GM21360 (cell line): ENCODE results near the gene PPCS.

Experiments
- ATAC-seq: cut with Tn5 transposase; IDR thresholded peaks from one replicate; pipeline ENCODE4 v1.9.1; 2021; ENCODE audit warnings: mild to moderate bottlenecking, moderate library complexity; ENCODE audit not compliant: unreplicated experiment

PPCS gene

DNA sequence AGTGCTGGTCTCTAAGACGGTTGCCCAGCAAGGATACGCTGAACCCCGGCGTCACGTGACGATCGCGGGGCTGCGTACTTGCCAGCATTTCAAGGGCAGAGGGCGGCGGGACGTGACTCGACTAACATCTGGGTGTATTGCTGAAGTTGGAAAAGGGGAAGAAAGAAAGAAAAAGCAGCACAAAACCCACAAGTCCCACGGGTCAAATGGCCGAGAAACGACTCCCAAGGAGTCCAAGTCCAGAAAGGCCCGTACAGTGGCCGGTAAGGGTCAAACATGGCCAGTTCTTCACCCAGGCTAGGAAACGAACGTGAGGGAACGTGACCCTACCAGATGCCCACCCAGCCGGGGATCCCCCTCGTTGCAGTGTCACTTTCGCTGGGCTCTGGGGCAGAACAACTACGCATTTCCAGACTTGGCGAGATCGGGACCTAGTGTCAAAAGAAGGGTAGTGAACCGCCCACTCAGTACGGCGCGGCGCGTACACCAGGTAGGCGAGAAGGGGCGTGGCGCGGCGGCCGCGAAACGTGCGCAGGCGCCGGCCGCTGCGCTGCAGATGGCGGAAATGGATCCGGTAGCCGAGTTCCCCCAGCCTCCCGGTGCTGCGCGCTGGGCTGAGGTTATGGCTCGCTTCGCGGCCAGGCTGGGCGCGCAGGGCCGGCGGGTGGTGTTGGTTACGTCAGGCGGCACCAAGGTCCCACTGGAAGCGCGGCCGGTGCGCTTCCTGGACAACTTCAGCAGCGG is at the start of gene PPCS, which contains the start of gene ZMYND12:
TSS of gene PPCS (plus strand) at position 534 of the 744 bp plus-strand sequence. CDS start at position 557, 23 bp downstream.
TSS of gene ZMYND12 (minus strand) at position 13 of the 744 bp plus-strand sequence. CDS start 25 bp downstream, outside the sequence.
- peak; percentile 80 for ATAC-seq

GRCh38 chr1:42414551-42415496 is 41.5 kb upstream of the PPCS start:
- no peak for ATAC-seq

DNA sequence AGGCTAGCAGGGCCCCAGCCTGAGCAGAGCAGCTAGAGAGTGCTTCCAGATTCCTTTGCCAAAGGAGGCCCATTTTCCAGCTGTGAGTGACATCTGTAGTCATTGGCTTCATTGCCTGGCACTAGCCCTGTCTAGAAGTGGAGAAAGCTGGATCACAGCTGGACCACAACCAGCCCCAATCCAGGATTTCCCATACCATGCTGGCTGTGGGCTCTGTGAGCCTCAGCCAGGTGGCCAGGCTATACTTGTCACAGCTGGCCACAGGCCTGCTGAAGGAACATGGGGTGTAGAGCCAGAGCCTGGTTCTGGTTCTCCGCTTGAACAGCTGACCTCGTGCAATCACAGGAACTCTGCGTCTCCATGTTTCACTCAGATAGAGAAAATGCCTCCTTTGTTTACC is 39.2 kb upstream of the PPCS start:
- ATAC-seq: no peak

GRCh38 chr1:42418516-42418915 is 37.8 kb upstream of the PPCS start:
- no peak for ATAC-seq

DNA sequence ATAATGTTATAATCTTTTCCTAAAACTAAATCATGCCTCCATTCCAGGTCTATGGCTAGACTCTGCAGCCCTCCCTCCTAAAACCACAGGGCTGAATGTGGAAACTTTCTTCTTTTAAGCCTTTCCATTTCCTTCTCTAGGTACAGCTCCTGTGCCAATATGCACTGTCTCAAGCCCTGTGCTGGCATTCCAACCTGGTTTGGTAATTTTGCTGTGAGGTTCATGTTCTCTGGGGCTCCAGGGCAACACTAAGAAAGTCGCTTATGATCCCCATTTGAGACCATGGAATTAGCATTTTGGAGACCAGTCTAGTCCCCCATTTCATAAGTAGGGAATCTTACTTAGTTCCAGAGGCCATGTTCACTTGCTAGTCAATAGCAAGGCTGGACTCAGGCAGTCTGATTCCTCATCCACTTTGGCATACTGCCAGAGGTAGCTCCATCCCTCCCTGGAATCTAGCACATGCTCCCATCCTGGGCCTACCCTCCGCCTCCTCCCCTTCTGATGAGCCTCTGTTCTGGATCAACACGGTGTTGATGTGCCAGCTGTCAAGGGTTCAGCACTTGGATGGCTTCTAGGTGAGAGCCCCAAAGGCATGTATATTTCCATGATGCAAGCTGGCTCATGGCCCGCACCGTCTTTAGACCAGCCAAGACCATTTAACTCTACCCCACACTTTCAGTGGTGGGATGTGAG is 37.1 kb upstream of the PPCS start:
- no peak for ATAC-seq

- no peak for ATAC-seq
Measured at GRCh38 chr1:42420121-42420520, 36.2 kb upstream of the PPCS start.

DNA sequence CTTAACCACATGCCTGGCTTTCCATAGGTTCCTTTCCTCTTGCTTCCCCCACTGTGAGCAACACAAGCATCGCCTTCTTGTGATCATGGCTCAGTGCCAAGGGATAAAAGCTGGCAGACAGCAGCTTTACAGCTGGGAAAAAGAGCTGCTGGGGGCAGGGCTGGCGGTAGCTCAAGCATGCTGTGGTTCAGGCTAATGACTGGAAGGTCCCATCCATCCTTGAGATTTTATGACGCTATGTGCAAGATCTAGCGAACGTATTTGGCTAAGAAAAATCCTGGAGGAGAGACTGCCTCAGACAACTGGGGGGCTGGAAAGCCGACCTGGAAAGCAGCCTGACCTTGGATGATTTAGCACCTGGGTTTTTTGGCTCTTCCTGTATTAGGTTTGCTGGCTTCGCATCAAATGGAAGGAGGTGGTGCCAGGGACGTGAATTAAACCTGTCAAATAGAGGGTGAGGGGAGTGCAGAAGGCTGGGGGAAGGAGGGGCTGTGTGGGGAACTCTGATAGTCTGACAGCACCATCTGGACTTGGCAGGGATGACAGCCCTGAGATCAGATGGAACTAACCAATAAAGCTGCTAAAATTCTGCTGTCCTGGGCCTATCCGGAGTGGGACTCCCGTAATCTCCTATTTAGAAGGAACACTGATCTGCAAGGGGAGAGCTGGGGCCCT is 35.3 kb upstream of the PPCS start:
- ATAC-seq: no peak

GRCh38 chr1:42422737-42423136 is 33.6 kb upstream of the PPCS start:
- ATAC-seq: no peak

DNA sequence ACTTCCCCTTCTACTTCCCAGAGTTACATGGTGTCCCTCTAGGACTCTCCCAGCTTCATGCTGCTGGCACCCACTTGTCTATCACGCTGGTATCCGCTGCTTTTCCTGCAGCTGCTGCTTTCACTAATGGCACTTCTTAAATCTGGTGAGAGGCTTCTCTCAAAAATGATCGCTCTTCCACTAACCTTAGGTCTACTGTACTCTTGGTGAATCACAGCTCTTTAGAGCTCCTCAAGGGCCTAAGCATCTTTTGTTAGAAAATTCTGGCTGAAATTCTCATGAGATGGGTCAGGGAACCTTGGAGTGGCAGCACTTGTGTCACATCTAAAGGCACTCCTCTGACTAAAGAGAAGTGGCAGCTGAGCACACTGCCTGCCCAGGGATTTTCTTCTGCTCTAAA is 32.7 kb upstream of the PPCS start:
- no peak for ATAC-seq

DNA sequence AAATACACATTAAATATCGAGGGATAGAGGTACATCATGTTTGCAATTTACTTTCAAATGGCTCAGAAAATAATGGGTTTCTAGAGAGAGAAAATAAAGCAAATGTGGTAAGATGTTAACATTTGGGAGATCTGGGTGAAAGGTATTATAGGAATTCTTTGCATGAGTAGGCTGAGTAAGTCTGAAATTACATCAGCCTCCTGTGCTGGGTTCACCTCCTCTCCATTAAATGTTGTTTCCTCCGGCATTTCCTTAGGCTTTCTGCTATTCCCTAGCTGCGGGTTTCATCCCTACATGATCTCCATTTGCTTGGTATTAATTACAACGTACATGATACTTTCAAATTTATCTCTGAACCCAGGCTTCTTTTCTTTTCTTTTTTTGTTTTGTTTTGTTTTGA is 32.1 kb upstream of the PPCS start:
- ATAC-seq: no peak

- no peak for ATAC-seq
Measured at GRCh38 chr1:42427240-42427639, 29.1 kb upstream of the PPCS start.

GRCh38 chr1:42429603-42430002 is 26.7 kb upstream of the PPCS start:
- ATAC-seq: no peak

DNA sequence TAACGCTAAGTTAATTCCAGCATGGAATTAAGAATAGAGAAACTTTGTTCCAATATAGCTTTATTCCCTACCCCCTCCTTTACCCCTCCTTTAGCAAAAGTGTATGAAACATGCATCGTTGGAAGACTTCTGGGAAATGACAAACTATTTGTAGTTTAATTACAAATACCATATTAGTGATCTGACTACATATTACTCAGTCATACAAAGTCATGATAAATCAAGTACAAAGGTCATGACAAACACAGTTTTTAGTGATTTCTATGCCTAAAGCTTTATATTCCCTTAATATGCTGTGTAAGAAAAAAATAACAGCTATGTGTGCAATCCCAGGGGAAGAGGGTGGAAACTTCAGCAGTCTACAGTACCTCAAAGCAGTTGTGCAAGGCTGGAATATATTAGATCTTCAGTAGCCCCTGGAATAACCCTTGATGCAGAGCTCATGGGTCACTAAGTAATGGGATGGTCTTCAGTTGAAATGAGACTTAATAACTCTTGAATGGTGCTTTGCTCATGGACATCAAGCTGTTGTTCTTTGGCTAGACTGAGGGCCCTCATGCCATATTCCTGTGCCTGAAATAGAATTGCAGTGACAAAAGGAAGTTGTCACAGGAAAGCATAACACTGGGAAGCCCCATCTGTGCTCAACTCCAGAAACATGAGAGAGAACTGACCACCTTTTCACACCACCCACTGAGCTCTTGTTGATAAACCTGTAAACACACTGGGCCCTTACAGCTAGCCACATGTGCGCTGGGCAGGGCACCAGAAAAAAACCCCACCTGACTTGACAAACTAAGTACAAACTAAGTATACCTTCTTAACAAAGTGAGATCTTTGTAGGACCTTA is 25.8 kb upstream of the PPCS start:
- no peak for ATAC-seq

- ATAC-seq: no peak
Measured at GRCh38 chr1:42431514-42431913, 24.8 kb upstream of the PPCS start.

- no peak for ATAC-seq
Measured at GRCh38 chr1:42432714-42433113, 23.6 kb upstream of the PPCS start.

DNA sequence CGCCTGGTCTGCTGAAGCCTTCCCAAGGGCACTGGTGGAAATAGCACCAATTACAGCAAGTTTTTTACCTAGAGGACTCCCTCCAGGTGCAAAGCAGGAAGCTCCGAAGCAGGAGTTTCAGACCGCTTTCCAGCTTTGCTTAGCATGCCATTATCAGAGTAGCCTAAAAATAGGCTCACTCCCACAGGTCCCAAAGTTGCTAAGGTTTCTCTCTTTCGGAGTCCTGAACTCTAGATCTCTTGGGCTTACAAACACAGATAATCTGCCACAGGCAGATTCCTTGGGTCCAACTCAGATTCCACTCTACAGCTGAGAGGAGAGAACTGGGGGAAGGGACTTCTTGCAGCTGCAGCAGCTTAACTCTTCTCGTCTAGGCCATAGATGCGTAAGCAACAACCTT is 23.0 kb upstream of the PPCS start:
- ATAC-seq: no peak

DNA sequence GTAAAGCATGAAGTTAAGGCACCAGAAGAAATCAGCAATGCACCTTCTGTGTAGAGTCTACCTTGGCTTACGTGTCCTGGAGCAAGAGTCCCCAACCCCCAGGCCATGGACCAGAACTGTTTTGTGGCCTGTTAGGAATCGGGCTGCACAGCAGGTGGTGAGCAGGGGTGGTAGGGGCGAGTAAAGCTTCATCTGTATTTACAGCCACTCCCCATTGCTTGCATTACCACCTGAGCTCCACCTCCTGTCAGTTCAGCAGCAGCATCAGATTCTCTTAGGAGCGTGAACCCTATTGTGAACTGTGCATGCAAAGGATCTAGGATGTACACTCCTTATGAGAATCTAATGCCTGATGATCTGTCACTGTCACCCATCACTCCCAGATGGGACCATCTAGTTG is 22.0 kb upstream of the PPCS start:
- ATAC-seq: no peak

GRCh38 chr1:42439940-42440339 is 16.4 kb upstream of the PPCS start:
- ATAC-seq: no peak

DNA sequence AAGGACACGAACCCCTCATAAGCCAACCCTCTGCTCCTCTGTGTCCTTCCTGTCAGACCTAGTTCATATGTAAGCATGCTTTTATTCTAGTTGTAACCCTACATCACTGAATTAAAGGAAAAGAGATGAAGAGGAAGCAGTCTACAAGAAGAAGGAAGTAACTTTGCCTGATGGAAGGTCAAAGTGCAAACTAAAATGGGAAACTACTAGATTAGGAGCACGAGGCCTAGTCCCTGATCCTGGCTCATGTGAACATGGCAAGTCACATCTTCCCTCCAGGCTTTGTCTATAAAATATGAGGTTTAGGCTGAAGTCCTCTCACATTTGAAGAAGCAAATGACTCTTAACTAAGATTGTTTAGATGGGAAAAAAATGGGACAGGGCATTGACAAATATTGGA is 13.7 kb upstream of the PPCS start:
- ATAC-seq: no peak

DNA sequence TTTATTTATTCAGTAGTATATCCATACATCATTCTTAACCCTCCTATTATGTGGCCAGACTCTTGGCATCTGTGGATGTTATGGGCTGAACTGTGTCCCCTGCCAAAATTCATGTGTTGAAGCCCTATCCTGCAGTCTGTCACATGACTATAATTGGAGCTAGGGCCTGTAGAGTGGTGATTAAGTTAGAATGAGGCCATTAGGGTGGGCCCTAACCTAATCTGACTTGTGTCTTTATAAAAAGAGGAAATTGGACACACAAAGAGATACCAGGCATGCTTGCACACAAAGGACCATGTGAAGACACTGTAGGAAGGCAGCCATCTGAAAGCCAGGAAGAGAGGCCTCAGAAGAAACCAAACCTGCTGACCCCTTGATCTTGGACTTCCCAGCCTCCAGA is 7.1 kb upstream of the PPCS start:
- ATAC-seq: no peak
